Measurements from ENCODE around the gene AWAT1.
"Not testable (repeated sequence)": the region's sequence is repeated elsewhere in the genome, so short reads cannot be mapped to it uniquely, and the experiment has no call there.

Gene AWAT1

GRCh38 chrX:70234355-70234754, at the start of gene AWAT1:
Gene AWAT1 (plus strand): TSS chrX:70234655. CDS start chrX:70234696, 41 bp downstream.
- H3K4me3 ChIP-seq, result no peak within 1 kb of the TSS

GRCh38 chrX:70190225-70190624, 44.2 kb upstream of the AWAT1 start:
- no peak overlapping the region for H3K27ac ChIP-seq
- no peak overlapping the region for H3K4me3 ChIP-seq

More at GRCh38 chrX:70234355-70234754, at the start of gene AWAT1:
- H3K27ac ChIP-seq, result no peak within 1 kb of the TSS

- no peak overlapping the region for H3K27ac ChIP-seq
- no peak overlapping the region for H3K4me3 ChIP-seq
Measured at GRCh38 chrX:70196961-70197720, 37.3 kb upstream of the AWAT1 start.

GRCh38 chrX:70201732-70202131, 32.7 kb upstream of the AWAT1 start:
- H3K27ac ChIP-seq, result no peak overlapping the region

GRCh38 chrX:70208479-70208878, 26.0 kb upstream of the AWAT1 start:
- Histone ChIP-seq H3K4me3 (no peak overlapping the region), H3K27ac (no peak overlapping the region)

More at GRCh38 chrX:70201732-70202131, 32.7 kb upstream of the AWAT1 start:
- no peak overlapping the region for H3K4me3 ChIP-seq

GRCh38 chrX:70209570-70209969, 24.9 kb upstream of the AWAT1 start:
- not testable (repeated sequence) for H3K27ac ChIP-seq, H3K4me3 ChIP-seq

GRCh38 chrX:70219938-70220764, 14.3 kb upstream of the AWAT1 start:
- Histone ChIP-seq H3K4me3 (no peak overlapping the region), H3K27ac (peak overlapping the region in 3 of 21 experiments; percentile 14 to 34 (median 26))

GRCh38 chrX:70226048-70226447, 8.4 kb upstream of the AWAT1 start:
- Histone ChIP-seq H3K4me3 (no peak overlapping the region), H3K27ac (no peak overlapping the region)

GRCh38 chrX:70226687-70227086, 7.8 kb upstream of the AWAT1 start:
- no peak overlapping the region for H3K27ac ChIP-seq
- H3K4me3 ChIP-seq, result no peak overlapping the region

GRCh38 chrX:70231666-70232065, 2.8 kb upstream of the AWAT1 start:
- no peak overlapping the region for H3K4me3 ChIP-seq
- no peak overlapping the region for H3K27ac ChIP-seq

GRCh38 chrX:70240751-70241150, 6.3 kb downstream of the AWAT1 start:
- no peak overlapping the region for H3K27ac ChIP-seq
- no peak overlapping the region for H3K4me3 ChIP-seq

GRCh38 chrX:70241501-70241900, 7.0 kb downstream of the AWAT1 start:
- H3K27ac ChIP-seq, result no peak overlapping the region
- H3K4me3 ChIP-seq, result no peak overlapping the region

- not testable (repeated sequence) for H3K4me3 ChIP-seq, H3K27ac ChIP-seq
Measured at GRCh38 chrX:70243601-70244000, 9.1 kb downstream of the AWAT1 start.

- no peak overlapping the region for H3K27ac ChIP-seq
- H3K4me3 ChIP-seq, result no peak overlapping the region
Measured at GRCh38 chrX:70244881-70245280, 10.4 kb downstream of the AWAT1 start.

- no peak overlapping the region for H3K4me3 ChIP-seq
- H3K27ac ChIP-seq, result no peak overlapping the region
Measured at GRCh38 chrX:70247252-70247651, 12.8 kb downstream of the AWAT1 start.

GRCh38 chrX:70252491-70252890, 18.0 kb downstream of the AWAT1 start:
- no peak overlapping the region for H3K27ac ChIP-seq
- no peak overlapping the region for H3K4me3 ChIP-seq

- Histone ChIP-seq H3K27ac (peak overlapping the region in 1 of 21 experiments; percentile 30), H3K4me3 (no peak overlapping the region)
Measured at GRCh38 chrX:70253377-70254062, 19.1 kb downstream of the AWAT1 start.

GRCh38 chrX:70254063-70254400, 19.6 kb downstream of the AWAT1 start:
- H3K27ac ChIP-seq, result peak overlapping the region in 1 of 21 experiments; percentile 30
- no peak overlapping the region for H3K4me3 ChIP-seq

- Histone ChIP-seq H3K4me3 (no peak overlapping the region), H3K27ac (no peak overlapping the region)
Measured at GRCh38 chrX:70254909-70255308, 20.5 kb downstream of the AWAT1 start.

GRCh38 chrX:70255452-70255851, 21.0 kb downstream of the AWAT1 start:
- no peak overlapping the region for H3K27ac ChIP-seq

More at GRCh38 chrX:70255452-70255851, 21.0 kb downstream of the AWAT1 start:
- H3K4me3 ChIP-seq, result no peak overlapping the region
